Measurements from ENCODE around the gene ZBED1. TPM values are rescaled to one million over a fixed set of nuclear protein-coding genes. Genes with fewer than 3 reads are reported as not detected.

ZBED1 gene
- total and polyA plus RNA-seq, 4 donors: 13.5 to 36.7 (median 32.0) TPM

GRCh38 chrX:2446815-2447214 lies 54.0 kb downstream of the ZBED1 start:
- Histone ChIP-seq H3K27ac (ENCODE audit: low read depth in 1 of 2, low read length in 1 of 2) (no peak overlapping the region), H3K4me3 (no peak overlapping the region), H3K9me3 (ENCODE audit: control insufficient read depth in 4 of 4, insufficient read depth in 3 of 4, low read length in 3 of 4) (peaks cover 0 to 1% (median 0%) of the 10 kb centered on the region in 4 donors), H3K4me1 (ENCODE audit: control insufficient read depth in 5 of 5, insufficient read depth in 5 of 5, low read length in 5 of 5) (peaks cover 0 to 3% (median 0%) of the 10 kb centered on the region in 5 donors), H3K36me3 (ENCODE audit: control insufficient read depth in 4 of 4, insufficient read depth in 4 of 4, low read length in 4 of 4) (peaks cover 0 to 2% (median 0%) of the 10 kb centered on the region in 4 donors), H3K9ac (ENCODE audit: insufficient read depth in 1 of 2, low read length in 2 of 2) (no peak overlapping the region), H3K27me3 (ENCODE audit: control insufficient read depth in 3 of 3, insufficient read depth in 3 of 3, low read length in 2 of 3) (no peaks in the 10 kb centered on the region)
- no peak for TF ChIP-seq CTCF (IDR thresholded peaks at IDR 0.05; ENCODE audit: control extremely low read depth, extremely low read depth)
- 98% methylated on average over 14 of the region's 14 CpGs for WGBS, 2 donors
- DNase-seq (no peak), ATAC-seq (ENCODE audit: insufficient read depth, low FRiP score) (no peak)

GRCh38 chrX:2445662-2446623 lies 54.8 kb downstream of the ZBED1 start:
- Histone ChIP-seq H3K36me3 (ENCODE audit: control insufficient read depth in 4 of 4, insufficient read depth in 4 of 4, low read length in 4 of 4) (peaks cover 0 to 4% (median under 1%) of the 10 kb centered on the region in 4 donors), H3K4me1 (ENCODE audit: control insufficient read depth in 5 of 5, insufficient read depth in 5 of 5, low read length in 5 of 5) (peaks cover 0 to 2% (median 0%) of the 10 kb centered on the region in 5 donors), H3K27me3 (ENCODE audit: control insufficient read depth in 3 of 3, insufficient read depth in 3 of 3, low read length in 2 of 3) (no peaks in the 10 kb centered on the region), H3K9me3 (ENCODE audit: control insufficient read depth in 4 of 4, insufficient read depth in 3 of 4, low read length in 3 of 4) (peaks cover 0 to 1% (median 0%) of the 10 kb centered on the region in 4 donors), H3K9ac (ENCODE audit: insufficient read depth in 1 of 2, low read length in 2 of 2) (no peak overlapping the region), H3K4me3 (no peak overlapping the region), H3K27ac (ENCODE audit: low read depth in 1 of 2, low read length in 1 of 2) (no peak overlapping the region)
- WGBS, 2 donors: 96% methylated on average over 31 of the region's 31 CpGs
- DNase-seq (no peak), ATAC-seq (ENCODE audit: insufficient read depth, low FRiP score) (no peak)
- TF ChIP-seq CTCF (IDR thresholded peaks at IDR 0.05; ENCODE audit: control extremely low read depth, extremely low read depth): no peak

GRCh38 chrX:2442694-2443093 lies 58.1 kb downstream of the ZBED1 start:
- Histone ChIP-seq H3K4me3 (no peak overlapping the region), H3K9me3 (ENCODE audit: control insufficient read depth in 4 of 4, insufficient read depth in 3 of 4, low read length in 3 of 4) (peaks cover 0 to 4% (median 0%) of the 10 kb centered on the region in 4 donors), H3K27ac (ENCODE audit: low read depth in 1 of 2, low read length in 1 of 2) (no peak overlapping the region), H3K9ac (ENCODE audit: insufficient read depth in 1 of 2, low read length in 2 of 2) (no peak overlapping the region), H3K27me3 (ENCODE audit: control insufficient read depth in 3 of 3, insufficient read depth in 3 of 3, low read length in 2 of 3) (no peaks in the 10 kb centered on the region), H3K36me3 (ENCODE audit: control insufficient read depth in 4 of 4, insufficient read depth in 4 of 4, low read length in 4 of 4) (peaks cover 0 to 9% (median 4%) of the 10 kb centered on the region in 4 donors), H3K4me1 (ENCODE audit: control insufficient read depth in 5 of 5, insufficient read depth in 5 of 5, low read length in 5 of 5) (peaks cover 0 to 2% (median 0%) of the 10 kb centered on the region in 5 donors)
- DNase-seq (no peak), ATAC-seq (ENCODE audit: insufficient read depth, low FRiP score) (no peak)
- TF ChIP-seq CTCF (IDR thresholded peaks at IDR 0.05; ENCODE audit: control extremely low read depth, extremely low read depth): no peak
- 85 to 89% methylated on average over 7 of the region's 7 CpGs for WGBS, 2 donors

All from lung (tissue), 12 donors.